HG02840 (cell line): ENCODE measurements around the gene ACP5.
"Not testable (repeated sequence)": the region's sequence is repeated elsewhere in the genome, so short reads cannot be mapped to it uniquely, and the experiment has no call there.

Experiments used
- ATAC-seq: cut with Tn5 transposase; IDR thresholded peaks from one replicate; pipeline ENCODE4 v1.9.1; 2021; ENCODE audit warnings: mild to moderate bottlenecking, moderate library complexity, moderate number of reproducible peaks; ENCODE audit not compliant: unreplicated experiment, low FRiP score

The ACP5 gene

DNA sequence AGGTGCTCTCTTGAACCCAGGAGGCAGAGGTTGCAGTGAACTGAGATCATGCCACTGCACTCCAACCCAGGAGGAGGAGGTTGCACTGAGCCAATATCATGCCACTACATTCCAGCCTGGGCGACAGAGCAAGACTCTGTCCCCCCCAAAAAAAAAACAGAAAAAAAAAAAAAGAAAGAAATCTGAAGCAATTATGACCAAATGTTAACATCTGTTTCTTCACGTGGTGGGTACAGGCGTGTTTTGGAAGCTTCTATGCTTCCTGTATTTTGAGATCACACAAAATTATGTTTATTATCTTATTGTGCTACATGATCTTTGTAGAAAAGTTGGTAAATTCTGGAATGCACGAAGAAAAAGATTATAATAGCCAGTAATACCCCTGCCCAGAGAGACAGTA lies 2.7 kb upstream of the ACP5 start:
- ATAC-seq: no peak

DNA sequence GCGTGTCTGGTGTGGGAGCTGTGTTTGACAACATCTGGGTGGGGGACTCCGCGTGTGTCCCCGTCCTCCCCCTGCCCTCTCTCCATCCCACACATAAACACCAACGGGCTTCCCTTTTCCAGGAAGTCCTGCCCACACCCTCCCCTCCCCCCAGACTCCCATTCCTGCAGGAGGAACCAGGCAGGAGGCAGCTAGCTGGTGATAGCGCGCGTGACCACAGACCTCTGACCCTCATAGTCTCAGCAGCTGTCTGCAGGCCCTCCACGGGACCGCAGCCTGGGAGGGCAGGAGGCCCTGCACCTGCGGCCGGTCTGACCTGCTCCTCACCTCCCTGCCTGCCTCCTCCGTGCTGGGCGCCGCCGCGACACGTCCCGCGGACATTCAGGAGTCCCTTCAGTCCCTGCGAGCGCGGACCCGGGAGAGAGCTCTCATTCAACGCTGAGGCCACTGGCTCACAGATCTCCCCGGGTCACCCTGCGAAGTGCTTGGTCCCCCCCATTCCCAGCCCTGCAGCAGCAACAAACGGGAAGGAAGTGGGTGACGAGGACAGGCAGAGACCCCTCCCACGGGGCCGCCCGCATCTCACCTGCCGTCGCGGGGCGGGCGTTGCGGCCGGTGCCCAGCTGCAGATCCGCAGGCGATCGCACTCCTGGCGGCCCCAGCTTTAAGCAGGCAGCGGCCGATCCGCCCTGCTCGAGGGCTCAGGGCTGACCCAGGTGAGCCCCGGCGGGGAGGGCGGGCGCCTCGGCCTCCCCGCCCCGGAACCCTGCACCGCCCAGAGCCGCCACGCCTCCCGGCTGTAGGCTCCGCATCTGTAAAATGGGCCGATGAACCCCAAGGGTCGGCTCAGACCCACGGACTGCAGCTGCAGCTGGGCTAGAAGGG lies 1.1 kb upstream of the ACP5 start:
- ATAC-seq: no peak

DNA sequence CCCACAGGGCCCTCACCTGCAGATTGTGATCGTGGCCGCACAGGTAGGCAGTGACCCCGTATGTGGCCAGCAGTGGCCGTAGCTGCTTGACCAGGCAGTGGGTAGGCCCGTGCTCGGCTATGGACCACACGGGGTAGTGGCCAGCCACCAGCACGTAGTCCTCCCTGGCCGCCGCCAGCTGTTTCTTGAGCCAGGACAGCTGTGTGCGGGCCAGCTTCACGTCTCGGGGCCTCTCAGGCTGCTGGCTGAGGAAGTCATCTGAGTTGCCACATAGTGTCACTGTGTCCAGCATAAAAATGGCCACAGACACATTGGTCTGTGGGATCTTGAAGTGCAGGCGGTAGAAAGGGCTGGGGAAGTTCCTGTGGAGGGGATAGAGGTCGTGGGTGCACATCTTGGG lies 1.2 kb downstream of the ACP5 start:
- ATAC-seq: no peak

DNA sequence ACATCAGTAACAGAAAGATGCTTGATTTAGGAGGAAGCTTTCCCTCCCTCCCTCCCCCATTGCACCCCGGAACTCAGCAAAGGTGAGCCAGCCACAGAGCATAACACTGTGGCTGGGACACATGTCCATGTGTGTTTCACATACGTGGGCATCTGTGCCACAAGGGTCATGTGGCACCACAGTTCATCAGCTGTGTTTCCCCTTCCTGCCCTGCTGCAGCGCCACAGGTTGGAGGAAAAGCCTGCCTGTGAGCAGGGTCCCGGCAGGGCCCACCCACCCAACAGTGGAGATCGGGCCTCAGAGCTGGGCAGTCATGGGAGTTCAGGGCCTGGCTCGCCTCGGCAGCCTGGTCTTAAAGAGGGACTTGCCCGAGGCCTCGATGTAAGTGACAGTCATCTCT lies 2.8 kb downstream of the ACP5 start:
- ATAC-seq: no peak

DNA sequence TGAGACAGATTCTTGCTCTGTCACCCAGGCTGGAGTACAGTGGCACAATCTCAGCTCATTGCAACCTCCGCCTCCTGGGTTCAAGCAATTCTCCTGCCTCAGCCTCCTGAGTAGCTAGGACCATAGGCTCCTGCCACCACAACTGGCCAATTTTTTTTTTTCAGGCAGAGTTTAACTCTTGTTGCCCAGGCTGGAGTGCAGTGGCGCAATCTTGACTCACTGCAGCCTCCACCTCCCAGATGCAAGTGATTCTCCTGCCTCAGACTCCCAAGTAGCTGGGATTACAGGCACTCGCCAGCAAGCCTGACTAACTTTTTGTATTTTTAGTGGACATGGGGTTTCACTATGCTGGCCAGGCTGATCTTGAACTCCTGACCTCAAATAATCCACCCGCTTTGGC lies 3.7 kb downstream of the ACP5 start:
- ATAC-seq: not testable (repeated sequence)

DNA sequence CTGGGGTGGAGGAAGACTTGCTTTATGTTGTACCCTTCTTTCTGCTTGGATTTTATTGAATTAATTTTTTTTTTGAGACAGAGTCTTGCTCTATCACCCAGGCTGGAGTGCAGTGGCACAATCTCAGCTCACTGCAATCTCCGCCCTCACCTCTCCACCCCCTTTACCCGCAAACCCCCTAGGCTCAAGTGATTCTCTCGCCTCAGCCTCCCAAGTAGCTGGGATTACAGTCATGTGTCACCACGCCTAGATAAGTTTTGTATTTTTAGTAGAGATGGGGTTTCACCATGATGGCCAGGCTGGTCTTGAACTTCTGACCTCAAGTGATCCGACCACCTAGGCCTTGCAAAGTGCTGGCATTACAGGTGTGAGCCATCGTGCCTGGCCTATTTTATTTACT lies 4.1 kb downstream of the ACP5 start:
- not testable (repeated sequence) for ATAC-seq

DNA sequence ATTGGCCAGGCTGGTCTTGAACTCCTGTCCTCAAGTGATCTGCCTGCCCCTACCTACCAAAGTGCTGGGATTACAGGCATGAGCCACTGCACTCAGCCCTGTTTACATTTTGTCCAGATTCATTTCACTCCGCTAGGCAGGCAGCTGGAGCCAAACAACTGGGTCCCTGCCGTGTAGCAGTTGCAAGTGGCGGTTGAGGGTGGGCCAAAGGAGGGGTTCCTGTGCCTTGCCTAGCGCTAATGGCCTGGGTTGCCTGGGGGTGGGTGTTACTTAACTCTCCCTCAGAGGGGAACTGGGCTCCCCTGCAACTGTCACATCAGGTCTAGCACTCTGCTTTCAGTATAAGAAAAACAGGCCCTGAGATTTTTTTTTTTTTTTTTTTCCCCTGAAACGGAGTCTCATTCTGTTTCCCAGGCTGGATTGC lies 7.4 kb downstream of the ACP5 start:
- no peak for ATAC-seq

DNA sequence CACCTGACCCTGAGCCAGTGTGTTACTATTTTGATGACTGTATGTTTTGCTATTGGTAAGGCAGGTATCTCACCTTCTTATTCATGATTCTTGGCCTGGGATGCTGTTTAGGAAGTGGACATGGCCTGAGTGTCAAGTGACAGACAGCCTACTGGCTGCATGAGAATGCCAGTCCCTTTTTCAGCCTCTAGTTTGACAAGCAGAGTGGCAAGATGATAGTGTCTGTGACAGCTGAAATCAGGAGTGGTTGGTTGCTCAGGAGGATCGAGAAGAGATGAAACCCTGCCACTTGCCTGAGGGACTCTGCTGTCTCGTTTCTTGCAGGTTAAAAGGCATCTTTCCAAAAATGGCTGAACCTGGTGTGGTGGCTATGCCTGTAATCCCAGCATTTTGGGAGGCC lies 11.3 kb downstream of the ACP5 start:
- no peak for ATAC-seq

DNA sequence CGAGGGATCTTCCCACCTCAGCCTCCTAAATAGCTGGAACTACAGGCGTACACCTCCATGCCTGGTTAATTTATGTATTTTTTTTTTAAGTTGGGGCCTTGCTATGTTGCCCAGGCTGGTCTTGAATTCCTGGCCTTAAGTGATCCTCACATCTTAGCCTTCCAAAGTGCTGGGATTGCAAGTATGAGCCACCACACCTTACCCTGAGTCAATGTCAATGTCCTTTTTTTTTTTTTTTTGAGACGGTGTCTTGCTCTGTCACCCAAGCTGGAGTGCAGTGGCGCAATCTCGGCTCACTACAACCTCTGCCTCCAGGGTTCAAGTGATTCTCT lies 11.8 kb downstream of the ACP5 start:
- ATAC-seq: not testable (repeated sequence)

DNA sequence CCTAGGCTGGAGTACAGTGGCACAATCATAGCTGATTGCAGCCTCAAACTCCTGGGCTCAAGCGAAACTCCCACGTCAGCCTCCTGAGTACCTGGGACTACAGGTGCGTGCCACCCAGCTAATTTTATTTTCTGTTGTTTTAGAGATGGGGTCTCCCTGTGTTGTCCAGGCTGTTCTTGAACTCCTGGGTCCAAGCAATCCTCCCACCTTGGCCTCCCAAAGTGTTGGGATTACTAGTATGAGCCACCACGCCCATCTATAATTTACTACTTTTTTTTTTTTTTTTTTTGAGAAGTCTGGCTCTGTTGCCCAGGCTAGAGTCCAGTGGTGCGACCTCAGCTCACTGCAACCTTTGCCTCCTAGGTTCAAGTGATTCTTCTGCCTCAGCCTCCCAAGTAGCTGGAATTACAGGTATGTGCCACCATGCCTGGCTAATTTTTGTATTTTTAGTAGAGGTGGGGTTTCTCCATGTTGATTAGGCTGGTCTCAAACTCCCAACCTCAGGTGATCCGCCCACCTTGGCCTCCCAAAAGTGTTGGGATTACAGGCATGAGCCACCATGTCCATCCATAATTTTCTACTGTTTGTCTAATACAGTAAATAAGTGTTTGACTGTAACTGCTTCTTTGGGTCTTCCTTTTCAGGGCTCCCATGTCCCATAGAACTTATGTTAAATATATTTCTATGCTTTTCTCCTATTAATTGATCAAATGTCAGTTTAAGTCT lies 13.2 kb downstream of the ACP5 start:
- not testable (repeated sequence) for ATAC-seq

DNA sequence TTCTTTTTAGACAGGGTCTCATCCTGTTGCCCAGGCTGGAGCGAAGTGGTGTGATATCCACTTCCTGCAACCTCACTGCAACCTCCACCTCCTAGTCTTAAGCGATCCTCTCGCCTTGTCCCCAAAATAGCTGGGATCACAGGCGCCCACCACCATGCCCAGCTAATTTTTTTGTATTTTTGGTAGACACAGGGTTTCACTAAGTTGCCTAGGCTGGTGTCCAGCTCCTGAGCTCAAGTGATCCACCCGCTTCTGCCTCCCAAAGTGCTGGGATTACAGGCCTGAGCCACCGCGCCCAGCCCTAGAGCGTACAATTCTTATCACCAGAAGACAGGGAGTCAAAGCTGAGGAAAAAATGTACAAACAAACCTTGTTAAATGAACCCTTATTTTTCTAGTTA lies 13.9 kb downstream of the ACP5 start:
- ATAC-seq: no peak

DNA sequence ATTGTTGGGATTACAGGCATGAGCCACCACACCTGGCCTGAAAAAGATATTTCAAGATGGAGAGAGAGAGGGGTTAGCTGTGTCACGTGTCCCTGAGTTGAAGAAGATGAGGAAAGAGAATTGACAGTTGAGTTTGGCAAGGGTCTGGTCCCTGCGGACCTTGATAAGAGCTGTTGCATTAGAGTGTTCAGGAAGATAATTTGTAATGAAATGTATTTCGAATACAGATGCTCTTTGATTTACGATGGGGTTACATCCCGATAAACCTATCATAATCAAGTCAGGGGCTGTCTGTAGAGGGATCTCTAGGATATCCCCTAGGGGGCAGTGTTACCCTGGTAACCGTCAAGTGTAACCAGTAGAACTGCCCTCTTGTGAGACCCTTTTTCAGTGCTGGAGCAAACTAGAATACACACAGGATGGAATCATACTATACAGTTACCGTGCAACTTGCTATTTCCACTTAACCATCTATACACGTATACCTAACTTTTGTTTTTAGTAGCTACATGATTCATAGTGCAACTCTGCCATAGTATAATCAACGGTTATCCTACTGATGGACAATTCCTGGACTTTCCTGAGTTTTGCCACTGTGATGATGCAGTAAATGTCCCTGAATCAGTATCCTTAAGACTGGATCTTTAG lies 16.9 kb downstream of the ACP5 start:
- ATAC-seq: no peak

DNA sequence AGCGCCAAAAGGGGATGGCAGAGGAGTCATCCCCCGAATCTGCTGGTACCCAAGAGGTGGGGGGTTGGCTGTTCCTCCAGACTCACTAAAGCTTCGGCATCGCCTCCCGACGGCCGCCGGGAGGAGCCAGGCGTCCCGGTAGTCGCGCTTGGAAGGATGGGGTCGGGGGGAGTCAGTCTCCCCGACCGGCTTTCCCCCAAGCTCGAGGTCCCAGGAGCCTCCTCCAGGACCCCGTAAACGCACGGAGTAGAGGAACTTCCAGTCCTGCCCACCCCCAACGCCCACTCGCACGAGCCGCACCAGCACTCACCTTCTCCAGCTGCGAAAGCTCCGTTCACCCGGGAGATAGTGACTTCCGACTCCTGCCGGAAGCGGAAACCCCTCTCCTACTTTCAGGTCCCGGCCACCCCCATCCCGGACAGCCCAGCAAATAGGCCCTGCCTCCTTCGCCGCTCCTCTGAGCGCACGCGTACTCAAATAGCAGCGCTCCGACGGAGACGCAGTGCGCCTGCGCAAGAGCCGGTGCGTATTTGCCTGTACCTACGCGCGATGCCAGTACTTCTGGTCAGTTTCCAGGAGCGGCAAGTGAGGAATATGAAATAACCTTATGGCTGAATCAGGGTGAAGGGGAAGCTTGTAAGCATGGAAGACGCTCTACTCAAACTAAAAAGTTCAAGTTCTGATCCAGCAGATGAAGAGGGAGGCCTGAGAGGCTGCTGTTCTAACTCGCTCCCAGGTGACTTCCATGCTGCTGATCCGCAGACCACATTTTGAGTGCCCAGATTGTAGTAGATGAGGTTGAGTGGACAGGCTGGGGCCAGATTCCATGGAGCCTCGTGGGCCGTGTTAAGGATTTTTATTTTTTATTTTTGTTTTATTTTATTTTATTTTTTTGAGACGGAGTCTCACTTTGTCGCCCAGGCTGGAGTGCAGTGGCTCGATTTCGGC lies 18.3 kb downstream of the ACP5 start, which contains the start of gene ELOF1:
TSS of gene ELOF1 (minus strand) at position 350 of the 948 bp plus-strand sequence. CDS start 4,883 bp downstream, outside the sequence.
- ATAC-seq: peak; percentile 84

DNA sequence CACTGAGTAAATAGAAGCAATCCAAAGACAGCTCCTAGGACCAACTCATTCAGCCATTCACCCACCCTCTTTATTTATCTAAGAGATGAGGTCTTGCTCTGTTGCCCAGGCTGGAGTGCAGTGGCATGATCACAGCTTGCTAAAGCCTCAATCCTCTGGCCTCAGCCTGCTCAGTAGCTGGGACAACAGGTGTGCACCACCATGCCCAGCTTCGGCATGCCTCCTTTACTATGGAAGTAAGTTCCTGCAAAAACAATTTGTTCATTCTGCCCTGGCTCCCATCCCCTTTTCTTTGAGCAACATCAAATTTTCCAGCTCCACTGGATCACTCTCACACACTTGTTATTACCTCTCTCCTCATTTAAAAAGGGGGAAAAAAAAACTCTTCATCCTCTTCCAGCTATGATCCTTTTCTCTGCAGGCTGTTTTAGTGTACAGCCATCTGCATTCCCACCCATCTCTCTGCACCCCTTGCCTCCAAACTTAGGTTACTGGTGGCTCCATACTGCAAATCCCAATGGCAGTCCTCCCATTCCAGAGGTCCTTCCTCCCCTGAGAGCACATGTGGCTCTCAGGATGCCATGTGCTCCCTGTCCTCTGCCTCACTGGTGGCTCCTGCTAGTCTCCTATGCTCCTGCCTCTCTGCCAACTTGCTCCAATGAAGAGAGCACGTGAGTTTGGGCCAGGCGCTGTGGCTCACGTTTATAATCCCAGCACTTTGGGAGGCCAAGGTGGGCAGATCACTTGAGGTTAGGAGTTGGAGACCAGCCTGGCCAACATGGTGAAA lies 20.6 kb downstream of the ACP5 start:
- ATAC-seq: no peak

DNA sequence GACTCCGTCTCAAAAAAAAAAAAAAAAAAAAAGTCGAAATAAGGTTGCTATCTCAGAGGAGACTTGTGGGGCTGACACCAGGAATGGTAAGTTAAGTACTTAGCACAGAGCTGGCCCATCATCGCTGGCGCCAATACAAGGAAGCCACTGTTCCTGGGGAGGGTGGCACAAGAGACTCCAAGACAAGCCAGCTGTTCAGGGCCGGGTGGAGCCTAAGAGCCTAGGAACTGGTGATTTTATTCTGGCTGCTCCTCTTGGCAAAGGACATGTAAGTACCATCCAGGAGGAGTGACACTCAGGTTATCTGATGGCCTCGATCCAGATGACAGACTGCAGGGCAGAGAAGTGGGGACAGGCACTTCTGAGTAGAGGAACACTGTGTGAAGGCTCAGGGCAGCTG lies 22.2 kb downstream of the ACP5 start:
- ATAC-seq: no peak

DNA sequence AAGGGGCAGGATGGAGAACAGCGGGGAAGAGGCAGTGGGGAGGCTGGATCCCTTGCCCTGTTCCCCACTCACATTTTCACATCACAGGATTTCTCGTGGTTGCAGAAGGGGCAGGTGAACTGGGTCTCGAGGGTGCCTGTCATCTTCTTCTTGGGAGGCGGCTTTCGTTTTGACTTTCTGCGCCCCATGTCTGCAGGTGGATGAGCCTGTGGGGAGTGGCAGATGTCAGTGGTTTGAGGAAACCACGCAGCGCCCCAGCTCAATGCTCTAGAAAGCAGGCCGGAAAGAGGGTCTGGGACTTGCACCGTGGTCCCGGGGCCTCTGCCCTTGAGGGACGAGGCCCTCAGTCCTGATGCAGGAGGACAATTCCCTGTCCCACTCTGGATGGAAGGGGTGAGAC lies 23.3 kb downstream of the ACP5 start:
- no peak for ATAC-seq

DNA sequence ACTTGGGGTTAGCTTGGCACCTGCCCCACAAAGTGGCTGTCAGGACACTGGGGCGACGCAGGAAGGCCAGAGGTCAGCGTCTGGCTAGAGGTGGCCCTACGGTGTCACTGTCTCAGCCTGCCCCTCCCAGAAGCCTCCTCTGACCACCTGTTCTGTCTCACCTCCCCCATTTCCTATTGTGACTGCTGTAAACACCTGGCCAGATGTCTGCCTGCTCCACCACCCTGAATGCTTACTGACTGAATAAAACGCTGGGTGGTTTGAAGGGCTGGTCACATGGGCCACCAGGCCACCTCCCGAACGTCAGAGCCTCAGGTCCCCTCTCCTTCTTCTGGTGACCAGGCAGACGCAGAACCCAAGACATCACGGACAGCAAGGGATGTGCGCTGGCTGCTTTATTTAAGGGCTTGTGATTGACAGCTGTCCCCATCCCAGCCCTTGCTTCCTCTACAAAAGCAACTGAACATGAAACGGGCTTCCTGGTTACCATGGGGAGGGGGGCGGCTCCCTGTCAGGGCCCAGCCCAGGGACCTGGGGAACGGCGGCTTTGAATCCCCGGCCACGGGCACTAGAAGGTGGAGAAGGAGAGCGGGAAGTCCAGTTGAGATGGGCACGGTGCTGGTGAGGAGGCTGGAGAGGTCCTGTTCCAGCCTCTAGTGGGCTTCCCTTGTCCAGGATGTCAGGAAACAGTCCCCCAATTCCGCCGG lies 24.6 kb downstream of the ACP5 start:
- no peak for ATAC-seq

DNA sequence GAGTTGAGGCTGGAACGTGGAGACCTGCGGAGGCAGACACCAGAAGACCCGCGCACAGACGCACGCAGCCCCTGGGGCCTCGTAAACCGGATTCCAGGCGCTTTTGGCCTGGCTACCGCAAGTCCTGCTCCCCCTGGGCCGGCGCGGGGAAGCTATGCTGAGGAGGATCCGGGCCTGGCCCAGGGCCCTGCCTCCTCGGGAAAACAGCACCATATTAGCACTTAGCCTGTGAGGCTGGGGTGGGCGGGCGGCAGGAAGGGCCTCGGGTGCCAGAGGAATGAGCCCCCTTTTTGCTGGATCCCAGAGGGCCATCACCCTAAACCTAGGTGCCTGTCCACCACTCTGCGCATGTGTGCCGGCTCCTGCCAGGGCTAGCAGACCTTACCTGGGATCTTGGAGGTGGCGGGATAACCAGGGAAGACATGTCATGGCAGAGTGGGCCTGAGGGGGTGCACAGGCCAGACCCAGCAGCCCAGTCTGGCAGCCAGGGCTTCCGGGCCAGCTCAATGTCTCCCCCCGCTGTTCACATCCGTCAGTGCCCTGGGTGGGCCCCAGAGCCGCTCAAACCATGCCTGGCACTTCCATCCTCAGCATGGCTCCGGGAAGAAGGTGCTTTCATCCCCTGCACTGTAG lies 25.7 kb downstream of the ACP5 start:
- no peak for ATAC-seq
